KMS-11 (cell line): ENCODE results near the gene GANAB.
"Not testable (repeated sequence)": the region's sequence is repeated elsewhere in the genome, so short reads cannot be mapped to it uniquely, and the experiment has no call there.

Source experiments
- H2AFZ ChIP-seq: fragments of 200-600 bp; sonication (generic); 2 replicates; pipeline ENCODE4 v1.6.1; 2016; ENCODE audit warnings: antibody characterized with exemption, mixed run types, low read depth
- H3K27ac ChIP-seq: fragments of 200-600 bp; sonication (generic); 2 replicates; pipeline ENCODE4 v1.6.1; 2016; ENCODE audit warnings: mild to moderate bottlenecking, mixed run types
- H3K27me3 ChIP-seq: fragments of 200-600 bp; sonication (generic); 2 replicates; pipeline ENCODE4 v1.6.1; 2017; ENCODE audit warnings: mild to moderate bottlenecking, low read depth, mixed run types, moderate library complexity; ENCODE audit not compliant: insufficient read depth
- H3K36me3 ChIP-seq: fragments of 200-600 bp; sonication (generic); 2 replicates; pipeline ENCODE4 v1.6.1; 2017; ENCODE audit warnings: mild to moderate bottlenecking, mixed run types; ENCODE audit not compliant: insufficient read depth
- H3K4me1 ChIP-seq: fragments of 200-600 bp; sonication (generic); 2 replicates; pipeline ENCODE4 v1.6.1; 2016; ENCODE audit warnings: mild to moderate bottlenecking, low read depth, mixed run types; ENCODE audit not compliant: poor library complexity, severe bottlenecking
- H3K4me2 ChIP-seq: fragments of 200-600 bp; sonication (generic); 2 replicates; pipeline ENCODE4 v1.7.0; 2016; ENCODE audit warnings: mild to moderate bottlenecking, mixed run types
- H3K4me3 ChIP-seq: fragments of 200-600 bp; sonication (generic); IDR thresholded peaks from 2 replicates; pipeline ENCODE4 v1.6.1; 2017; ENCODE audit warnings: low read depth, low read length, mixed read lengths; ENCODE audit not compliant: insufficient read depth
- H3K79me2 ChIP-seq: fragments of 200-600 bp; sonication (generic); 2 replicates; pipeline ENCODE4 v1.6.1; 2016; ENCODE audit warnings: low read depth, mixed run types; ENCODE audit not compliant: insufficient read depth
- H3K9ac ChIP-seq: fragments of 200-600 bp; sonication (generic); 2 replicates; pipeline ENCODE4 v1.6.1; 2016; ENCODE audit warnings: mild to moderate bottlenecking, mixed run types
- H4K20me1 ChIP-seq: fragments of 200-600 bp; sonication (generic); 2 replicates; pipeline ENCODE4 v1.6.1; 2016; ENCODE audit warnings: mild to moderate bottlenecking, mixed run types; ENCODE audit not compliant: insufficient read depth
- TF ChIP-seq, protein P1 (sequence below): fragments of 200-600 bp; sonication (generic); conservative IDR thresholded peaks from 2 replicates; pipeline ENCODE4 v1.6.1; 2017; ENCODE audit warnings: low read depth, mild to moderate bottlenecking, antibody characterized with exemption, low read length, moderate library complexity, mixed read lengths

GANAB gene

DNA sequence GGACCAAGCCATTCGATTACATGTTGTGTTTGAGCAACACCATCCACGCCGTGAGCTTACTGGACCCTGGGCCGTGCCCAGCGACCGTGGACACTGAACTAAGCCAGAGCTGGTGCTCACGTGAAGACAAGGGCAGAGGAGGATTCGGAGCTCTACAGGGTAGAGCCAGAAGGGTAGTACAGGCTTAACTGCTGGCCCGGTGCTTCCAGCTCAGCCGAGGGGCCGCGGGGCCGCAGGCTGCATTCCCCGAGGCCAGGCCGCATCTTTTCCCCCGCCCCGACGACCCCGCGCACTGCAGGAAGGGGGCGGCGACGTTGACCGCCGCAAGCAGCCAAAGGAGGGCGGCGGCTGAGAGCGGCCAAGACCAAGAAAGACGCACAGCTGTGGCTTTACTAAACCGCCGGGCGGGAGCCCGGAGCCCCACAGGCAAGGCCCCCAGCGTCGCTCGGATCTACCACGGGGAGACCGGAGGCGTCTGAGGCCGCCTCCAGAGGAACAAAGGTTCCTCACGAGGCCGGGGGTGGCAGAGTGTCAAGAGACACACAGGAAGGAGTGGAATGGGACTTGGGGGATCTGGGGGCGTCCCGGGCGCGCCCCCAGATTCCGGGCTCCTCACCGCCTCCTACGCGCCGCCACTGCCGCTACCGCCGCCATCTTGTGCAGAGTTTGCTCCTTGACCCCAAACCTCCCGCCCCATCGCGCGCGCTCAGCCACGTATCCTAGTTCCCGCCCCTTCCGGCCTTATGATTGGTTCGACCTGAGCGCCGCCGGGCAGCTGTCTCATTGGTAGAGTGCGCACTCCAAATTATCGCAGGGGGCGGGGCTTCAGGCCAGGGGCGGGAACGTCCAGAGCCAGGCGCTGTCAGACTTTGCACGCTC is at the start of gene GANAB:
TSS of gene GANAB (minus strand) at position 668 of the 879 bp plus-strand sequence. CDS start at position 654, 14 bp downstream.
- peak within 1 kb of the TSS; percentile 47 for H2AFZ ChIP-seq
- H4K20me1 ChIP-seq = no peaks in the 10 kb centered on the region
- no peak within 1 kb of the TSS for H3K4me3 ChIP-seq
- H3K27ac ChIP-seq = peak within 1 kb of the TSS; percentile 80
- H3K36me3 ChIP-seq = peaks cover 7% of the 10 kb centered on the region; the same call in 1 of the 2 replicates
- H3K79me2 ChIP-seq = peaks cover 62% of the 10 kb centered on the region
- H3K4me2 ChIP-seq = peak within 1 kb of the TSS; percentile 86
- peaks cover 46% of the 10 kb centered on the region for H3K4me1 ChIP-seq
- H3K27me3 ChIP-seq = no peaks in the 10 kb centered on the region
- peak within 1 kb of the TSS; percentile 87 for H3K9ac ChIP-seq
- TF ChIP-seq, protein P1, sequence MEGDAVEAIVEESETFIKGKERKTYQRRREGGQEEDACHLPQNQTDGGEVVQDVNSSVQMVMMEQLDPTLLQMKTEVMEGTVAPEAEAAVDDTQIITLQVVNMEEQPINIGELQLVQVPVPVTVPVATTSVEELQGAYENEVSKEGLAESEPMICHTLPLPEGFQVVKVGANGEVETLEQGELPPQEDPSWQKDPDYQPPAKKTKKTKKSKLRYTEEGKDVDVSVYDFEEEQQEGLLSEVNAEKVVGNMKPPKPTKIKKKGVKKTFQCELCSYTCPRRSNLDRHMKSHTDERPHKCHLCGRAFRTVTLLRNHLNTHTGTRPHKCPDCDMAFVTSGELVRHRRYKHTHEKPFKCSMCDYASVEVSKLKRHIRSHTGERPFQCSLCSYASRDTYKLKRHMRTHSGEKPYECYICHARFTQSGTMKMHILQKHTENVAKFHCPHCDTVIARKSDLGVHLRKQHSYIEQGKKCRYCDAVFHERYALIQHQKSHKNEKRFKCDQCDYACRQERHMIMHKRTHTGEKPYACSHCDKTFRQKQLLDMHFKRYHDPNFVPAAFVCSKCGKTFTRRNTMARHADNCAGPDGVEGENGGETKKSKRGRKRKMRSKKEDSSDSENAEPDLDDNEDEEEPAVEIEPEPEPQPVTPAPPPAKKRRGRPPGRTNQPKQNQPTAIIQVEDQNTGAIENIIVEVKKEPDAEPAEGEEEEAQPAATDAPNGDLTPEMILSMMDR = no peak

DNA sequence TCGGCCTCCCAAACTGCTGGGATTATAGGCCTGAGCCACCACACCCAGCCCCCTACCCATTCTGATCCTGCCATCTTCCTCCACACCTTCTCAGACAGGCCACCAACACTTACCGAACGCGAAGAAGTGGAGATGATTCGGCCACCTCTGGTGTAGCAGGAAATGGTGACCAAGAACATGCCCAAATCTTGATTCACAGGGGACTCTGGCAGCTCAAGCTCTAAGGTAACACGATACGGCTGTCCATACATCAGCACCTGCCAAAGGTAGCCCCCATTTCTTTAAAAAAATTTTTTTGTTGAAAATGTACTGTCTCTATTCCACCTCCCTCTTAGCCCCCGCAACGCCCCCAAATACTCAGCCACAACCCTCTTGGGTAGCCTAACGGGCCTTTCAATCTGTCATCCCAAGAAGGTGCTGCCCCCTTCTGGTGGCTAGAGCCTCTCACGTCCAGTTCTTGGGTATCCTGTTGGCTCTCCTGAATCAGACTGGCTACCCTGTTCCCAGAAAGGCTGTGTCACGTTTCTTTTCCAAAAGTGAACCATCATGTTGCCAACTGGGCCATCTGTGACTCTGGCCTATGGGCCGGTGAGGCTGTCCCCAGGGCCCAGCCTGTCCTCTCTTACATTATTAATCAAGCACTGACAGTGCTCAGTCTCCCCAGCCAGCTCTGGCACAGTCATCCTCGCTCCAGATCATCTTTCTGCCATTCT is 48.2 kb upstream of the GANAB start:
- no peak overlapping the region for H2AFZ ChIP-seq
- H3K4me2 ChIP-seq = no peak overlapping the region
- no peak overlapping the region for H3K27ac ChIP-seq
- H3K4me3 ChIP-seq = no peak overlapping the region
- H4K20me1 ChIP-seq = no peaks in the 10 kb centered on the region
- no peaks in the 10 kb centered on the region for H3K36me3 ChIP-seq
- no peaks in the 10 kb centered on the region for H3K4me1 ChIP-seq
- TF ChIP-seq, protein P1 = peak; percentile 84
- no peaks in the 10 kb centered on the region for H3K79me2 ChIP-seq
- H3K9ac ChIP-seq = no peak overlapping the region
- no peaks in the 10 kb centered on the region for H3K27me3 ChIP-seq

DNA sequence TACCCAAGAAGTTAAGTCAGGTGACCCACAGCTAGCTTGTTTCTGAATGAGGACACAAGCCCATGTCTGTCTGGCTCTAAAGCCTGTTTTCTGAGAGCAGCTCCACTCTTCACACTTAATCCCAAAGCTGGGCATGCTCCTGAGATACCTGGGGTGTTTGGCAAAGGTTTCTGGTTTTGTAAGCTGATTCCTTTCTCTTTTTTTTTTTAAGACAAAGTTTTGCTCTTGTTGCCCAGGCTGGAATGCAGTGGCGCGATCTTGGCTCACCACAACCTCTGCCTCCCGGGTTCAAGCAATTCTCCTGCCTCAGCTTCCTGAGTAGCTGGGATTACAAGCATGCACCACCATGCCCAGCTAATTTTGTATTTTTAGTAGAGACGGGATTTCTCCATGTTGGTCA is 47.2 kb upstream of the GANAB start:
- not testable (repeated sequence) for H3K36me3 ChIP-seq, H3K9ac ChIP-seq

DNA sequence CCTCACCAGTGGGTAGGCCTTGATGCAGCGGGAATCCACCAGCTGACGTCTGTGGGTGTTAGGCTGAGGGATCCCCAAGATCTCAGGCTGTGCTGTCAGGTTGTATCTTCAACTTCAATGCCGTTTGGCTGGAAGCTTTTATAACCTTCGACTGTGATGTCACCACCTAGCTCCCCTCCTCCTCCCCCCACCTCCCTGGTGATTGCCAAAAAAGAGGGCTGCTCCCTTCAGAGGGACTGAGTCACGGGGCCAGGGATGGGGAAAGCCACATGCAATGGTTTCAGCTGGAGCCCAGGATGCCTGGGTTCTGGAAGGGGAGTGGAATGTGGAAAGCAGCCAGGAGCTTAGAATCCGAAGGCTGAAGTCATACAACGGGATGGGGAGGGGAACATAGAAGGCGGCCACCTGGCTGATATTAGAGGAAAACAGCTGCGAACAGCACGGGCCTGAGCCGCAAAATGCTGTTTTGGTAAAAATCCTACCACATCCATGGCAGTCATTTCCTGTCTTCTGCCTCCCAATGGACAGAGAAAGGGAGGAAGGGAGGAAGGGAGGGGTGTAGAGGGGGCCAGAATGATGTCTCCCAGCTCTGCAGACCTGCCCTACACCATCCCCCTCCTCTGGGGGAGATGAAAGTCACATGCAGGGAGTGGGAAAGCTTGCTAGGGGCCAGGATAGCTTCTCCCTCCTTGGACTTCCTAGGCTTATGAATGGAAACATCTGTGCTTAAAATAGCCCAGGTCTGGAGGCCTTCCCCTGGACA is 43.2 kb upstream of the GANAB start, which contains the start of gene LRRN4CL:
TSS of gene LRRN4CL (minus strand) at position 110 of the 763 bp plus-strand sequence. CDS start 1,022 bp downstream, outside the sequence.
- H2AFZ ChIP-seq = no peak within 1 kb of the TSS
- H3K4me3 ChIP-seq = no peak within 1 kb of the TSS
- H4K20me1 ChIP-seq = no peaks in the 10 kb centered on the region
- no peak within 1 kb of the TSS for H3K27ac ChIP-seq
- H3K4me2 ChIP-seq = no peak within 1 kb of the TSS
- H3K9ac ChIP-seq = no peak within 1 kb of the TSS
- H3K27me3 ChIP-seq = no peaks in the 10 kb centered on the region
- TF ChIP-seq, protein P1 = no peak
- H3K36me3 ChIP-seq = no peaks in the 10 kb centered on the region
- H3K4me1 ChIP-seq = no peaks in the 10 kb centered on the region
- H3K79me2 ChIP-seq = no peaks in the 10 kb centered on the region

More for the DNA sequence above, 47.2 kb upstream of the GANAB start:
- H3K4me1 ChIP-seq, H3K79me2 ChIP-seq, H3K27ac ChIP-seq, H2AFZ ChIP-seq, H3K27me3 ChIP-seq, H3K4me2 ChIP-seq, H4K20me1 ChIP-seq, H3K4me3 ChIP-seq: not testable (repeated sequence)
